Naive thymus-derived CD4-positive, alpha-beta T cell (primary cell): ENCODE results near the gene MUC21. TPM values are rescaled to one million over a fixed set of nuclear protein-coding genes. Genes with fewer than 3 reads are reported as not detected.

Source experiments
- ATAC-seq: fragments of 150-1000 bp; cut with Tn5 transposase; 2 replicates; pipeline ENCODE4 v1.10.0; 2021; ENCODE audit warnings: mild to moderate bottlenecking, moderate library complexity
- CTCF ChIA-PET: fragments of 350-600 bp; sonication (Branson Sonifier 250); formaldehyde crosslinking; loops from one replicate; lab custom pipeline; 2021; ENCODE audit warnings: antibody characterized with exemption; lab: Charles Lee
- POLR2A ChIA-PET: fragments of 350-600 bp; sonication (Branson Sonifier 250); formaldehyde crosslinking; loops from one replicate; lab custom pipeline; 2021; ENCODE audit warnings: antibody characterized with exemption, inconsistent platforms; lab: Charles Lee
- DNase-seq, 9 donors: peaks; one replicate each; pipeline versions ENCODE4 v3.0.0 to v3.0.0-alpha.2; 2020 to 2022; ENCODE audit warnings: mixed read lengths in 1 of 9
- H3K27ac ChIP-seq: one replicate; pipeline ENCODE4 v1.7.0; 2013; ENCODE audit warnings: mild to moderate bottlenecking, low read depth, low read length, moderate library complexity
- H3K27me3 ChIP-seq, 2 donors: one replicate each; pipeline ENCODE4 v1.7.0; 2013; ENCODE audit warnings: low read length in 2 of 2, mild to moderate bottlenecking in 2 of 2, moderate library complexity in 2 of 2; ENCODE audit not compliant: control insufficient read depth in 2 of 2, insufficient read depth in 2 of 2
- H3K36me3 ChIP-seq, 3 experiments: 1 replicate in 2 of 3; 2 replicates in 1 of 3; pipeline ENCODE4 v1.7.0; 2013; ENCODE audit warnings: low read length in 3 of 3, mild to moderate bottlenecking in 3 of 3, moderate library complexity in 1 of 3; ENCODE audit not compliant: insufficient read depth in 3 of 3, control insufficient read depth in 2 of 3
- H3K4me1 ChIP-seq, 2 donors: one replicate each; pipeline ENCODE4 v1.7.0; 2013; ENCODE audit warnings: low read length in 2 of 2, mild to moderate bottlenecking in 2 of 2, moderate library complexity in 1 of 2; ENCODE audit not compliant: control insufficient read depth in 2 of 2, insufficient read depth in 2 of 2
- H3K4me3 ChIP-seq: 2 replicates; pipeline ENCODE4 v1.7.0; 2013; ENCODE audit warnings: mild to moderate bottlenecking, low read length
- H3K9me3 ChIP-seq, 3 experiments: 1 replicate in 2 of 3; 2 replicates in 1 of 3; pipeline ENCODE4 v1.7.0; 2013; ENCODE audit warnings: low read length in 3 of 3; ENCODE audit not compliant: control insufficient read depth in 2 of 3
- H3K27ac Mint-ChIP-seq, 9 donors: one replicate each; pipeline ENCODE4 v1.8.0; 2020 to 2022; ENCODE audit warnings: mixed read lengths in 9 of 9, mild to moderate bottlenecking in 8 of 9, moderate library complexity in 5 of 9, inconsistent platforms in 2 of 9
- H3K27me3 Mint-ChIP-seq, 5 donors: one replicate each; pipeline ENCODE4 v1.8.0; 2021 to 2022; ENCODE audit warnings: mixed read lengths in 5 of 5, mild to moderate bottlenecking in 1 of 5
- H3K36me3 Mint-ChIP-seq, 5 donors: one replicate each; pipeline ENCODE4 v1.8.0; 2020 to 2022; ENCODE audit warnings: mixed read lengths in 5 of 5, mild to moderate bottlenecking in 3 of 5, inconsistent platforms in 1 of 5
- H3K4me1 Mint-ChIP-seq, 7 donors: one replicate each; pipeline ENCODE4 v1.8.0; 2020 to 2022; ENCODE audit warnings: mixed read lengths in 7 of 7, mild to moderate bottlenecking in 3 of 7, inconsistent platforms in 1 of 7
- H3K4me3 Mint-ChIP-seq, 10 donors: one replicate each; pipeline ENCODE4 v1.8.0; 2020 to 2022; ENCODE audit warnings: mild to moderate bottlenecking in 10 of 10, mixed read lengths in 10 of 10, moderate library complexity in 6 of 10, inconsistent platforms in 2 of 10
- H3K9me3 Mint-ChIP-seq, 11 donors: one replicate each; pipeline ENCODE4 v1.8.0; 2020 to 2022; ENCODE audit warnings: mixed read lengths in 11 of 11, mild to moderate bottlenecking in 4 of 11, inconsistent platforms in 1 of 11, moderate library complexity in 1 of 11
- intact Hi-C, 2 donors: fragments of 100-400 bp; cut with micrococcal nuclease; formaldehyde crosslinking; loops; one replicate each; pipeline ENCODE4 v1.15.1; 2023
- polyA plus RNA-seq, 2 donors: library from polyadenylated mRNA; unstranded; fragments of 300-500 nt; fragmentation: Illumina TruSeq; gene quantifications; one replicate each; pipeline ENCODE4 v1.2.3, GENCODE V29; 2021
- total RNA-seq, 6 experiments: library from RNA in 5 of 6; stranded (reverse) in 5 of 6; gene quantifications; 1 replicate in 5 of 6; 2 replicates in 1 of 6; pipeline ENCODE4 v1.2.3 and lab custom pipeline; 2021 to 2026

Gene MUC21
- total and polyA plus RNA-seq, 7 experiments from 2014 or later, result not detected

DNA sequence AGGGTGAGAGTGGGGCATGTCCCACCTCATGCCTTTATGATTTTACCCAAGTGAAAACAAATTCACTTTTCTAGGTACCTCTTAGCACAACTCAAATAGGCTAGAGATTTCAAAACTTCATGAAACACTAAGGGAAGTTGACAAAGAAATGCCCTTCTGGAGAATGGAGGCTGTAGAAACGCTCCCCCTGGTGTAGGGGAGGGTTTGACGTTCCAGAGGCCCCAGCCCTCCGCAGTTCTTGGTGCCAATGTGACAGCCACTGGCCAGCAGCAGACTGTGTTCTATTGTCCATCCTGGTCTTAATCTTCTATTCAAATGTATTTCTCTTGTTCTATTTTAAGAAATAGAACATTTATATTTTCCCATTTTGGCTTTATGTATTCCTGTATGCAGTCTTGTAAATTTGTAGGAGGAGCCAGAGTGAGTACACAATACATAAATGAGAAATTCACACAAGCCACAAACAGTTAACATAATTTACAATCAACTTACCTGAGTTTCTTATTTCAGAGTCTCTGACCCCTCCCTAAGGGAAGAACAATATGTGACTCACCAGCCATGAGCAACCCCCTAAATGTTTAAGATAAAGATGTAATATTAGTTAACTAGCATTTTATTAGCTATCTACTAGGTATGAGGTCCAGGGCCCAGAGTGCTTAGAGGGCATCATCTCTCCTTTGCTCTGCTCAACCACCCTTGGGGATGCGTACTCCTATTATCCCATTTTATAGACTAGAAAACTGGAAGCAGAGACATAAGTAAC is 8.8 kb upstream of the MUC21 start:
- Histone ChIP-seq H3K4me1 (no peaks in the 10 kb centered on the region), H3K36me3 (no peaks in the 10 kb centered on the region), H3K27me3 (no peaks in the 10 kb centered on the region), H3K27ac (no peak overlapping the region), H3K9me3 (no peaks in the 10 kb centered on the region), H3K4me3 (no peak overlapping the region)
- H3K27me3 Mint-ChIP-seq, result peaks cover 4 to 36% (median 14%) of the 10 kb centered on the region in 5 donors
- POLR2A ChIA-PET, result no interaction called here
- no peak overlapping the region for H3K27ac Mint-ChIP-seq
- H3K36me3 Mint-ChIP-seq, result no peaks in the 10 kb centered on the region
- H3K9me3 Mint-ChIP-seq, result peaks cover 0 to 4% (median 0%) of the 10 kb centered on the region in 11 donors
- no peak for ATAC-seq
- no peak for DNase-seq
- intact Hi-C loops, result no loop called here
- CTCF ChIA-PET, result interaction anchor here (0.7 kb wide), 1 partner anchor 80 kb away, joined by 3 read pairs; no protein-coding TSS in a partner anchor
- H3K4me1 Mint-ChIP-seq, result no peaks in the 10 kb centered on the region
- H3K4me3 Mint-ChIP-seq, result no peak overlapping the region

DNA sequence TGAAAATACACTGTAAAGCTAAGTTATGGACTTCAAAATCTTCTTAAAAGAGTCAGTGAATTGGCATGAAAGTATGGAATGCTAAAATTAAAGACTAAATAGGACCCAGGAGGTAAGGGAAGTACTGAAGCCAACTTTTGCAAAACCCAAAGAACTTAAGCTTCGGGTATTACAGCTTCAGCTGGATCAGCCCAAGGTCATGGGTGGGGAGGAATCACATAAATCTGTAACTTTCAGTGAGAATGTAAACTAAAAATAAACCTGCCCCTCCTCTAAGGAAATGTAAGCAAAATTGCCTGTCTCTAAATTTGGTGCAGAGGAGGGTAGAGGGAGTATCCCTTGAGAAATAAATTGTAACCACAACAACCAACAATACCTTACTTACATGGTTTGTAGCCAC is 4.4 kb upstream of the MUC21 start:
- no peaks in the 10 kb centered on the region for H3K27me3 ChIP-seq
- DNase-seq, result no peak
- ChIA-PET POLR2A (interaction anchor here (1.0 kb wide), 1 partner anchor 11 kb away, joined by 4 read pairs; no protein-coding TSS in a partner anchor), CTCF (no interaction called here)
- no peak for ATAC-seq
- no peaks in the 10 kb centered on the region for H3K4me1 ChIP-seq
- no peak overlapping the region for H3K27ac ChIP-seq
- H3K27ac Mint-ChIP-seq, result no peak overlapping the region
- peaks cover 0 to 6% (median 0%) of the 10 kb centered on the region in 7 donors for H3K4me1 Mint-ChIP-seq
- no peaks in the 10 kb centered on the region for H3K9me3 ChIP-seq
- no peak overlapping the region for H3K4me3 Mint-ChIP-seq
- H3K4me3 ChIP-seq, result no peak overlapping the region
- H3K9me3 Mint-ChIP-seq, result peaks cover 0 to 4% (median 0%) of the 10 kb centered on the region in 11 donors
- intact Hi-C loops, result no loop called here
- no peaks in the 10 kb centered on the region for H3K36me3 ChIP-seq
- H3K27me3 Mint-ChIP-seq, result peaks cover 20 to 52% (median 23%) of the 10 kb centered on the region in 5 donors
- no peaks in the 10 kb centered on the region for H3K36me3 Mint-ChIP-seq

DNA sequence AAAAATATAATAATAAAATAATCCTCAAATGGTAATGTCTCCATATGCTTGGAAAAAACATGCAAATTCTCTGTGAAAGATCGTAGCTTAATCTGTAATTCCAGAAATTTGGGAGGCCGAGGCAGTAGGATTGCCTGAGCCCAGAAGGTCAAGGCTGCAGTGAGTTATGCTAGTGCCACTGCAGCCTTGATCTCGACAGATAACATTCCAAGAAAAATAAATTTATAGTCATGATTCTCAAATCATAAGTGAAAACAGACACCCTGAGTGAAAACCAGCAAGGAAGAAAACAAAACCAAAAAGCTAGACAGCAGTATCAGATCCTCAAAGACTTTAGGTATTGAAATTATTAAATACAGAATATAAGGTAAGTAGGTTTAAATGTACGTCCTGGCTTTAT is 3.8 kb upstream of the MUC21 start:
- Histone ChIP-seq H3K4me1 (no peaks in the 10 kb centered on the region), H3K27me3 (no peaks in the 10 kb centered on the region), H3K27ac (no peak overlapping the region), H3K9me3 (no peaks in the 10 kb centered on the region), H3K4me3 (no peak overlapping the region), H3K36me3 (no peaks in the 10 kb centered on the region)
- Mint-ChIP-seq H3K4me1 (peaks cover 0 to 6% (median 0%) of the 10 kb centered on the region in 7 donors), H3K27ac (no peak overlapping the region), H3K9me3 (peaks cover 0 to 4% (median 0%) of the 10 kb centered on the region in 11 donors), H3K36me3 (no peaks in the 10 kb centered on the region), H3K27me3 (peaks cover 20 to 51% (median 23%) of the 10 kb centered on the region in 5 donors), H3K4me3 (no peak overlapping the region)
- ChIA-PET CTCF (no interaction called here), POLR2A (interaction anchor here (1.0 kb wide), 1 partner anchor 11 kb away, joined by 4 read pairs; no protein-coding TSS in a partner anchor)
- ATAC-seq (no peak), DNase-seq (no peak)
- intact Hi-C loops, result no loop called here

DNA sequence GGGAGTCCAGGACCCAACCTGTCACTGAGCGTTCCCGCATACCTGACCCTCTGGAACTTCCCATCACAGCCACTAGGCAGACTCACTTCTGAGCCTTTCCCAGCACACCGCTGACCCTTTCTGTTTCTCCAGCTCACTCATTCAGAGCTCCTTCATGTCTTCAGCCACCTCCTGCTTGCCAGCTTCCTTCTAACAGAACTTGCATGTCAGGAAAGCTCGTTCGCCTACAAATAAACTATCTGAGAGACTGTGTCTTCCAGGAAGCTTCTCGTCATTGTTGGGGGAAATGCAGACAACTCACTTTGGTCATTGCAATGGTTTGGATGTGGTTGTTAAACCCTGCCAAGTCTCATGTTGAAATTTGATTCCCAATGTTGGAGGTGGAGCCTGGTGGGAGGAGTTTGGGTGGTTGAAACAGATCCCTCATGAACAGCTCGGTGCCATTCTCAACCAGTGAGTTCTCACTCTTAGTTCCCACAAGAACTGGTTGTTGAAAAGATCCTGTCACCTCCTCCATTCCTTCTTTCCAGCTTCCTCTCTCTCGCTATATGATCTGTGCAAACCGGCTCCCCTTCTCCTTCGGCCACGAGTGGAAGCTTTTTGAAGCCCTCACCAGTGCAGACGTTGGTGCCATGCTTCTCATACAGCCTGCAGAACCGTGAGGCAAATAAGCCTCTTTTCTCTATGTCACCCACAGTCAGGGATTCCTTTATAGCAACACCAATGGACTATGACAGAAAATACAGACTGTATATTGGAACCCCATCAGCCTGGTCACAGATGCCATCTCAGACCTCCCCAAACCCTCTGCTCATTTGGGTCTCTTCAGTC is 1.4 kb upstream of the MUC21 start:
- ATAC-seq (no peak), DNase-seq (no peak)
- no peak overlapping the region for H3K27ac Mint-ChIP-seq
- intact Hi-C loops, result no loop called here
- no peaks in the 10 kb centered on the region for H3K27me3 ChIP-seq
- CTCF ChIA-PET, result interaction anchor here (1.1 kb wide), 1 partner anchor 8 kb away, joined by 3 read pairs; no protein-coding TSS in a partner anchor
- H3K27ac ChIP-seq, result no peak overlapping the region
- peaks cover 0 to 6% (median 0%) of the 10 kb centered on the region in 7 donors for H3K4me1 Mint-ChIP-seq
- no peaks in the 10 kb centered on the region for H3K36me3 Mint-ChIP-seq
- no peaks in the 10 kb centered on the region for H3K36me3 ChIP-seq
- no peak overlapping the region for H3K4me3 ChIP-seq
- no peaks in the 10 kb centered on the region for H3K9me3 ChIP-seq
- no peak overlapping the region for H3K4me3 Mint-ChIP-seq
- H3K27me3 Mint-ChIP-seq, result peaks cover 20 to 46% (median 28%) of the 10 kb centered on the region in 5 donors
- H3K9me3 Mint-ChIP-seq, result peaks cover 0 to 4% (median 0%) of the 10 kb centered on the region in 11 donors
- POLR2A ChIA-PET, result no interaction called here
- no peaks in the 10 kb centered on the region for H3K4me1 ChIP-seq

DNA sequence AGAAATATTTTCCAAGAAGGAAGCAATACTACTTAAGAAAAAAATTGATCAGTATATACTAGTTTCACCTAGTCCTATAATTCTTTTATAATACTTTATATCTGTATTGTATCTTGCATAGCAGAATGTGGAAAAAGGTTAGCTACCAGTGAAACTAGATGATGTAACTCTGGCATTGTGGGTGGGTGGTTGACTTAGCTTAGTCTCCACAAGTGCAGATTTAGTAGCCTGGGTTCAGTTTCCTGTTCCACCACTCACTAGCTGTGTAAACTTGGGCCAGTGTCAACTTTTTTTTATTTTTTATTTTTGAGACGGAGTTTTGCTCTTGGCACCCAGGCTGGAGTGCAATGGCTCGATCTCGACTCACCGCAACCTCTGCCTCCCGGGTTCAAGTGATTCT is 2.0 kb downstream of the MUC21 start:
- ChIA-PET POLR2A (no interaction called here), CTCF (interaction anchor here (0.5 to 1.0 kb wide), 2 partner anchors 70 to 387 kb away, joined by 3 to 4 read pairs; no protein-coding TSS in a partner anchor)
- ATAC-seq (no peak), DNase-seq (no peak)
- Histone ChIP-seq H3K36me3 (no peaks in the 10 kb centered on the region), H3K9me3 (no peaks in the 10 kb centered on the region), H3K27ac (no peak overlapping the region), H3K27me3 (no peaks in the 10 kb centered on the region), H3K4me1 (peaks cover 0 to 5% of the 10 kb centered on the region in 2 donors), H3K4me3 (no peak overlapping the region)
- intact Hi-C loops, result no loop called here
- Mint-ChIP-seq H3K4me3 (no peak overlapping the region), H3K9me3 (peaks cover 0 to 2% (median 0%) of the 10 kb centered on the region in 11 donors), H3K27ac (no peak overlapping the region), H3K4me1 (peaks cover 5 to 14% (median 8%) of the 10 kb centered on the region in 7 donors), H3K36me3 (no peaks in the 10 kb centered on the region), H3K27me3 (peaks cover 17 to 28% (median 24%) of the 10 kb centered on the region in 5 donors)

DNA sequence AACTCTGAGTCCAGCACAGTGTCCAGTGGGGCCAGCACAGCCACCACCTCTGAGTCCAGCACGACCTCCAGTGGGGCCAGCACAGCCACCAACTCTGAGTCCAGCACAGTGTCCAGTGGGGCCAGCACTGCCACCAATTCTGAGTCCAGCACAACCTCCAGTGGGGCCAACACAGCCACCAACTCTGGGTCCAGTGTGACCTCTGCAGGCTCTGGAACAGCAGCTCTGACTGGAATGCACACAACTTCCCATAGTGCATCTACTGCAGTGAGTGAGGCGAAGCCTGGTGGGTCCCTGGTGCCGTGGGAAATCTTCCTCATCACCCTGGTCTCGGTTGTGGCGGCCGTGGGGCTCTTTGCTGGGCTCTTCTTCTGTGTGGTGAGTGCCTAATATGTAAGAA is 3.8 kb downstream of the MUC21 start:
- H3K27ac Mint-ChIP-seq, result peak overlapping the region in 2 of 9 donors; percentile 7 to 33
- intact Hi-C loops, result no loop called here
- peaks cover 11 to 20% (median 14%) of the 10 kb centered on the region in 7 donors for H3K4me1 Mint-ChIP-seq
- CTCF ChIA-PET, result no interaction called here
- H3K4me1 ChIP-seq, result peaks cover 0 to 12% of the 10 kb centered on the region in 2 donors
- H3K9me3 Mint-ChIP-seq, result no peaks in the 10 kb centered on the region
- no peaks in the 10 kb centered on the region for H3K27me3 ChIP-seq
- no peaks in the 10 kb centered on the region for H3K36me3 ChIP-seq
- POLR2A ChIA-PET, result interaction anchor here (1.2 kb wide), 1 partner anchor 21 kb away, joined by 3 read pairs; no protein-coding TSS in a partner anchor
- no peak for DNase-seq
- H3K27ac ChIP-seq, result no peak overlapping the region
- no peak overlapping the region for H3K4me3 ChIP-seq
- no peak overlapping the region for H3K4me3 Mint-ChIP-seq
- no peaks in the 10 kb centered on the region for H3K36me3 Mint-ChIP-seq
- peaks cover 13 to 19% (median 15%) of the 10 kb centered on the region in 5 donors for H3K27me3 Mint-ChIP-seq
- no peaks in the 10 kb centered on the region for H3K9me3 ChIP-seq
- ATAC-seq, result no peak
